ENCODE data around the gene RAB24. TPM values are rescaled to one million over a fixed set of nuclear protein-coding genes. Genes with fewer than 3 reads are reported as not detected.

RAB24 gene
- total and polyA plus RNA-seq, 7 donors, result 22.3 to 64.6 (median 33.6) TPM

DNA sequence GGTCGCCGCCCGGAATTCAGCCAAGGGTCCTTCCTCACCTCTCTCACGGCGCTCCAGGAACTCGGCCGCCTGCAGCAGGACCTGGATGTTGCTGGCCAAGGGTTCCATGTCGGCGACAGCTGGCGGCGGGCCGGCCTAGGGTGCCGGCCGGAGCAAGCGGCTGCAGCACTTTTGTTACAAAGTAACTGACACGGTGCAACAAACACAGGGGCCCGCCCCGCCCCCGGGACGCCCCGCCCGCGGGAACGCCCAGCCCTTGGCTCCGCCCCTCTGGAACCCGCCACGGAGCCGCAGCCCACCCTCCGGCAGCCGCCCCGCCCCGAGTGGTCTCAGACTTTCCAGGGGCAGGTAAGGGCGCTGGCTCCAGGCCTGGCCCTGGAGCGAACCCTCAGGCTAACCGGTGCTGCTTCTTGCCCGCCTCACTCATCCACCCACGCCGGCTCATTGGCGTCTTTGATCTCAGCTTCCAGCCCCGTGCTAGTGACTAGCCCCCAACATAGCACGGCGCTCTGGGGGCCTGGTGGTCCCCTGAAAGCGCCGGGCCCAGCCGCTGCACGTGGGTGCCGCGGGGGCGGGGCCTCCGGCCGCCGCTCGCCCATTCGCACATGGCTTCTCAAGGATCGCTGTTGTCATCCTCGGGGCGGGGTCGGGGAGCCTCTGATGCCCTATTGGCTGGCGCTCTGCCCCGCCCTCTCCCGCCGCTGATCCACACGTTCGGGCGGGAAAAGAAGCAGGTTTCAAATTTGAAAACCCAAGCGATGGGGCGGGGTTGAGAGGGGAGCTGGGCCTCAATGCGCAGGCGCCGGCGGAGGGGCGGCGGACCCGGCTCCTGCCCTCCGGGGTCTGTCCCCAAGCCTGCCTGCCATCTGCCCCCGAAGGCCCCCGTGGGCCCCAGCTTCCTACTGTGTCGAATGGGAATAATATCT is 8.5 kb upstream of the RAB24 start, which contains the start of gene MXD3:
Gene MXD3 (minus strand): TSS at position 176 of the 926 bp plus-strand sequence. CDS start 68 bp downstream, at position 108.
- H3K27ac ChIP-seq, result peak within 1 kb of the TSS in 2 of 4 donors; percentile 60 to 68
- WGBS, 2 donors, result 0 to 1% methylated on average over 78 of the region's 78 CpGs
- intact Hi-C loops (cut with DNase I), result loop anchor here (2.0 to 10.0 kb wide), 4 partner anchors 39 to 203 kb away; partner anchors contain the start of genes DDX41 and LMAN2

DNA sequence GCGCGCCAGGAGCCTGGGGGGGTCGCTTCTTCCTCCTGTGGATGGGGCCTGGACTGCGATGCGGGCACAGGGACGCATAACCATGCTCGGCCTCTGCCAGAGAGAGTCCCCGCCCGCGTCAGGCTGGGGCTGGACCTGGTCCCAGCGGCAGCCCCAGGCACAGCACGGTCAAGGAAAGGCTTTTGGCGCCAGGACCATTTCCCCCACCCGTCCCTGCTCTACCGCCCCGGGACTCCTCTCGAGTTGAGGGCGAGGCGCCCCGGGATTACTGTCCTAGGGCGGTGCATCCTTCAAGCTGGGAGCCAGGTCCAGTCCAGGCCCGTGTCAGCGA is 7.8 kb upstream of the RAB24 start:
- intact Hi-C loops (cut with DNase I), result loop anchor here (5.0 to 10.0 kb wide), 3 partner anchors 56 to 203 kb away; partner anchors contain the start of gene DDX41
- no peak for DNase-seq
- Histone ChIP-seq H3K27ac (peak overlapping the region in 2 of 4 donors; percentile 60 to 68), H3K9me3 (no peaks in the 10 kb centered on the region), H3K36me3 (peaks cover 0 to 13% (median 9%) of the 10 kb centered on the region in 4 donors), H3K27me3 (no peaks in the 10 kb centered on the region), H3K4me3 (peak overlapping the region; percentile 26 to 52 (median 50)), H3K4me1 (peaks cover 0 to 33% (median 25%) of the 10 kb centered on the region in 4 donors)
- TF ChIP-seq, protein P1, sequence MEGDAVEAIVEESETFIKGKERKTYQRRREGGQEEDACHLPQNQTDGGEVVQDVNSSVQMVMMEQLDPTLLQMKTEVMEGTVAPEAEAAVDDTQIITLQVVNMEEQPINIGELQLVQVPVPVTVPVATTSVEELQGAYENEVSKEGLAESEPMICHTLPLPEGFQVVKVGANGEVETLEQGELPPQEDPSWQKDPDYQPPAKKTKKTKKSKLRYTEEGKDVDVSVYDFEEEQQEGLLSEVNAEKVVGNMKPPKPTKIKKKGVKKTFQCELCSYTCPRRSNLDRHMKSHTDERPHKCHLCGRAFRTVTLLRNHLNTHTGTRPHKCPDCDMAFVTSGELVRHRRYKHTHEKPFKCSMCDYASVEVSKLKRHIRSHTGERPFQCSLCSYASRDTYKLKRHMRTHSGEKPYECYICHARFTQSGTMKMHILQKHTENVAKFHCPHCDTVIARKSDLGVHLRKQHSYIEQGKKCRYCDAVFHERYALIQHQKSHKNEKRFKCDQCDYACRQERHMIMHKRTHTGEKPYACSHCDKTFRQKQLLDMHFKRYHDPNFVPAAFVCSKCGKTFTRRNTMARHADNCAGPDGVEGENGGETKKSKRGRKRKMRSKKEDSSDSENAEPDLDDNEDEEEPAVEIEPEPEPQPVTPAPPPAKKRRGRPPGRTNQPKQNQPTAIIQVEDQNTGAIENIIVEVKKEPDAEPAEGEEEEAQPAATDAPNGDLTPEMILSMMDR (IDR thresholded peaks at IDR 0.05), result no peak
- no peak for TF ChIP-seq EP300 (IDR thresholded peaks at IDR 0.05)
- no peak for TF ChIP-seq POLR2A (IDR thresholded peaks at IDR 0.05)
- no peak for TF ChIP-seq POLR2AphosphoS5 (IDR thresholded peaks at IDR 0.05)
- 0 to 1% methylated on average over 23 of the region's 23 CpGs for WGBS, 2 donors

More for the DNA sequence above, 8.5 kb upstream of the RAB24 start, which contains the start of gene MXD3:
- peak within 1 kb of the TSS; percentile 26 to 52 (median 50) for H3K4me3 ChIP-seq
- TF ChIP-seq, protein P1 (IDR thresholded peaks at IDR 0.05), result no peak
- TF ChIP-seq EP300 (IDR thresholded peaks at IDR 0.05) (no peak), POLR2A (IDR thresholded peaks at IDR 0.05) (no peak), POLR2AphosphoS5 (IDR thresholded peaks at IDR 0.05) (no peak)
- peak; percentile 98 for DNase-seq
- H3K36me3 ChIP-seq, result peaks cover 0 to 7% (median 4%) of the 10 kb centered on the region in 4 donors
- no peaks in the 10 kb centered on the region for H3K27me3 ChIP-seq
- peaks cover 0 to 33% (median 25%) of the 10 kb centered on the region in 4 donors for H3K4me1 ChIP-seq
- H3K9me3 ChIP-seq, result no peaks in the 10 kb centered on the region

DNA sequence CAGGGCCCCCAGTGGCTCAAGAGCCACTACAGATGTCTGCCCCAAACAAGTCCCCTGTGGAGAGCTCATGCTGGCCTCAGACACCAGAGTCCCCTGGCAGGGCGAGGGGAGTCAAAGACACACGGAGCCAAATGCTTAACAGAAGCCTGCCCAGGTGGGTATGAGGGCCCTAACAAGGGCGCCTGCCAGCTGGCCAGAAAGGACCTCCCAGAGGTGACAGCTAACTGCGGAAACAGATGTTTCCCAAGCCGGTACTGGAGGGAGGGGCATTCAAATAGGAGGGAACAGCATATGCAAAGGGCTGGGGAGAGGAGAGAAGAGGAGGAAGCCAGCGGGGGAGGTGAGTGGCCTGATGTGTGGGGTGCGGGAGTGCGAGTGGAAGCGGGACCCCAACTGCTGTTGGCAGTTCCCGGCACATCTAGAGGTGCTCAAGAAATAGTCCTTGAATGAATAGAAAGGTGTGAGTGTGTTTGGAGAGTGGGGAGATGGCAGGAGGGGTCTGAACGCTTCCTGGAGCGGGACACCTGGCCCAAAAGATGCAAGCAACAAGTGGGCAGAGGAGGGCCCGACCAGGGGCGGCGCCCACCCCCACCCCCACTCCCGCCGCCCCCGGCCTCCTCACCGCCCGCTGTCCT is 7.4 kb upstream of the RAB24 start:
- TF ChIP-seq EP300 (IDR thresholded peaks at IDR 0.05) (no peak), POLR2AphosphoS5 (IDR thresholded peaks at IDR 0.05) (no peak), POLR2A (IDR thresholded peaks at IDR 0.05) (no peak)
- TF ChIP-seq, protein P1 (IDR thresholded peaks at IDR 0.05), result no peak
- Histone ChIP-seq H3K36me3 (peaks cover 0 to 18% (median 12%) of the 10 kb centered on the region in 4 donors), H3K9me3 (no peaks in the 10 kb centered on the region), H3K27me3 (no peaks in the 10 kb centered on the region), H3K27ac (peak overlapping the region in 1 of 4 donors; percentile 60), H3K4me3 (peak overlapping the region in 3 of 4 donors; percentile 48 to 52 (median 52)), H3K4me1 (peaks cover 0 to 33% (median 25%) of the 10 kb centered on the region in 4 donors)
- DNase-seq, result peak; percentile 62
- intact Hi-C loops (cut with DNase I), result loop anchor here (5.0 to 10.0 kb wide), 3 partner anchors 56 to 204 kb away; partner anchors contain the start of gene DDX41
- WGBS, 2 donors, result 7 to 11% methylated on average over 20 of the region's 20 CpGs

DNA sequence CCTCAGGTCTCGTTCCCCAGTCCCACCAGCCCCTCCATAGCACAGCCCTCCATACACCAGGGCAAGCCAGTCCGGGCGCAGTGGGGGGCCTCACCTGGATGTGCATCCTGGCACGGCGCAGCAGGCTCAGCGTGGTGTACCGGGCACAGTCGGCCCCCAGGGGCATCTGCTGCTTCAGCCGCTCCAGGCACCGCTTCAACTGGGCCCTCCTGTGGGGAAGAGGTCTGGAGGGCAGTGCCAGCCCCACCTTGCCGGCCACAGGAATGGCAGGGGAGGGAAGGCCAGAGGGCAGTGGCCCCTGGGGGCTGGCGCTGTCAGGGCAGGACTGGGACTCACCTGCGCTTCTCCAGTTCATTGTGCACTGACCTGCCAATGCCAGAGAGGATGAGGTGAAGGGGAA is 6.8 kb upstream of the RAB24 start:
- DNase-seq, result no peak
- TF ChIP-seq, protein P1 (IDR thresholded peaks at IDR 0.05), result no peak
- no peak for TF ChIP-seq POLR2AphosphoS5 (IDR thresholded peaks at IDR 0.05)
- TF ChIP-seq POLR2A (IDR thresholded peaks at IDR 0.05), result no peak
- TF ChIP-seq EP300 (IDR thresholded peaks at IDR 0.05), result no peak
- Histone ChIP-seq H3K4me3 (no peak overlapping the region), H3K27ac (no peak overlapping the region), H3K9me3 (no peaks in the 10 kb centered on the region), H3K27me3 (no peaks in the 10 kb centered on the region), H3K36me3 (peaks cover 0 to 23% (median 14%) of the 10 kb centered on the region in 4 donors), H3K4me1 (peaks cover 0 to 38% (median 26%) of the 10 kb centered on the region in 4 donors)
- intact Hi-C loops (cut with DNase I), result loop anchor here (5.0 to 10.0 kb wide), 3 partner anchors 57 to 204 kb away; partner anchors contain the start of gene DDX41
- WGBS, 2 donors, result 91 to 93% methylated on average over 13 of the region's 13 CpGs
